ENCODE results near the gene UBE2Z.
"Not testable (repeated sequence)": the region's sequence is repeated elsewhere in the genome, so short reads cannot be mapped to it uniquely, and the experiment has no call there.

UBE2Z gene

GRCh38 chr17:48908047-48908843 lies at the start of gene UBE2Z:
Gene UBE2Z (plus strand): TSS chr17:48908407. CDS start chr17:48908504, 97 bp downstream.
- H3K27ac Mint-ChIP-seq, result peak within 1 kb of the TSS; percentile 94
- ATAC-seq (ENCODE audit: low read depth), result peak; percentile 90
- H3K4me3 Mint-ChIP-seq, result peak within 1 kb of the TSS; percentile 98
- H3K36me3 Mint-ChIP-seq, result peaks cover 10% of the 10 kb centered on the region
- peak; percentile 81 to 88 for DNase-seq (ENCODE audit: low spot score in 2 of 2)
- no peaks in the 10 kb centered on the region for H3K27me3 Mint-ChIP-seq
- H3K9me3 Mint-ChIP-seq, result no peaks in the 10 kb centered on the region
- H3K4me1 Mint-ChIP-seq, result peaks cover 40% of the 10 kb centered on the region

GRCh38 chr17:48860034-48860433 lies 48.2 kb upstream of the UBE2Z start:
- DNase-seq (ENCODE audit: low spot score in 2 of 2) (no peak), ATAC-seq (ENCODE audit: low read depth) (no peak)
- Mint-ChIP-seq H3K36me3 (peaks cover 34% of the 10 kb centered on the region), H3K4me3 (no peak overlapping the region), H3K27ac (no peak overlapping the region), H3K4me1 (no peaks in the 10 kb centered on the region), H3K9me3 (no peaks in the 10 kb centered on the region), H3K27me3 (no peaks in the 10 kb centered on the region)

DNA sequence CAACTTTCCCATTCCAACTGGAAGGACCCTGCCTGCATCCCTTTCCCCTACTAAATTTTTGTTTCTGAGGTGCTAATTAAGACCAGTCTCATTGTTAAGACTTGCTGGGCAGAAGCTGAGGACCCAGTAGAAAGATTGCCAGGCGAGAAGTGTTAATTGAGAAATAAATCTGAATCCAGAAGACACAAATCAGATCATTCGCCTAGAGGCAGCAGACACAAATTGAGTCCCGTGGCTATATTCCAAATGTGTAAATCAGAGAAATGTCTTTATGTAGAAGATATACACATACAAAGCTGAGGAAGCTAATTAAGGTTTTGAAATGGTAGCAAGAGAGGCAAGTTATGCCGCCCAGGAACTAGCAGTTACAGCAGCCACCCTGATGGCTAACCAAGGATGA lies 47.8 kb upstream of the UBE2Z start:
- no peaks in the 10 kb centered on the region for H3K4me1 Mint-ChIP-seq
- no peak for ATAC-seq (ENCODE audit: low read depth)
- no peaks in the 10 kb centered on the region for H3K9me3 Mint-ChIP-seq
- H3K4me3 Mint-ChIP-seq, result no peak overlapping the region
- H3K36me3 Mint-ChIP-seq, result peaks cover 35% of the 10 kb centered on the region
- no peak for DNase-seq (ENCODE audit: low spot score in 2 of 2)
- no peak overlapping the region for H3K27ac Mint-ChIP-seq
- H3K27me3 Mint-ChIP-seq, result no peaks in the 10 kb centered on the region

GRCh38 chr17:48868916-48869500 lies 39.2 kb upstream of the UBE2Z start:
- peaks cover 10% of the 10 kb centered on the region for H3K36me3 Mint-ChIP-seq
- H3K27me3 Mint-ChIP-seq, result no peaks in the 10 kb centered on the region
- peaks cover 5% of the 10 kb centered on the region for H3K4me1 Mint-ChIP-seq
- ATAC-seq (ENCODE audit: low read depth), result no peak
- H3K9me3 Mint-ChIP-seq, result no peaks in the 10 kb centered on the region
- no peak for DNase-seq (ENCODE audit: low spot score in 2 of 2)
- H3K4me3 Mint-ChIP-seq, result no peak overlapping the region
- no peak overlapping the region for H3K27ac Mint-ChIP-seq

DNA sequence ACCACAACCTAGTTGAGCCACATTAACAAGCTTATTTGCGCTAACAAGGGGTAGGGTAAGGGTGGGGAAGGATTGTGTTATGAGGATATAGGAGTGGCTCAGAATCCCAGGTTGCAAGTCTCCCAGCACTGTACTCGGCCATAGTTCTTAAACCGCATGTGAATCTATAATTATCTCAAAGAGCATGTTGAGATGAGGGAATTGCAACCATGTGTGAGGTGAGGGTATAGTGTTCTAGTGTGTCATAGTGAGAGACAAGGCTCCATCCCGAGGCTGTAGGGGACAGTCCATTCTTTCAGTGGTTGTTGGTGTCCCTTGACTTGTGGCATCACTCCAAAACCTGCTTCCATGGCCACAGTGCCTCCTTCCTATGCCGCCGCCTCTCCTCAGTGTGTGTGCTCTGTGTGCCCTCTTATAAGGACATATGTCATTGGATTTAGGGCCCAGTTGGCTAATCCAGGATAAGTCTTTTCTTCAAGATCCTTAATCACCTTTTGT lies 38.3 kb upstream of the UBE2Z start:
- ATAC-seq (ENCODE audit: low read depth) (no peak), DNase-seq (ENCODE audit: low spot score in 2 of 2) (no peak)
- Mint-ChIP-seq H3K27me3 (no peaks in the 10 kb centered on the region), H3K27ac (peak overlapping the region; percentile 22), H3K4me3 (no peak overlapping the region), H3K36me3 (peaks cover 5% of the 10 kb centered on the region), H3K9me3 (no peaks in the 10 kb centered on the region), H3K4me1 (peaks cover 5% of the 10 kb centered on the region)

- Mint-ChIP-seq H3K4me1 (peaks cover 5% of the 10 kb centered on the region), H3K36me3 (peaks cover 1% of the 10 kb centered on the region), H3K27me3 (no peaks in the 10 kb centered on the region), H3K9me3 (no peaks in the 10 kb centered on the region), H3K27ac (no peak overlapping the region), H3K4me3 (no peak overlapping the region)
- no peak for ATAC-seq (ENCODE audit: low read depth)
- no peak for DNase-seq (ENCODE audit: low spot score in 2 of 2)
These were observed 37.1 kb upstream of the UBE2Z start for GRCh38 chr17:48871035-48871550.

GRCh38 chr17:48871551-48872351 lies 36.5 kb upstream of the UBE2Z start:
- ATAC-seq (ENCODE audit: low read depth), result no peak
- DNase-seq (ENCODE audit: low spot score in 2 of 2), result no peak
- no peaks in the 10 kb centered on the region for H3K36me3 Mint-ChIP-seq
- no peaks in the 10 kb centered on the region for H3K9me3 Mint-ChIP-seq
- no peak overlapping the region for H3K27ac Mint-ChIP-seq
- H3K4me1 Mint-ChIP-seq, result peaks cover 5% of the 10 kb centered on the region
- no peak overlapping the region for H3K4me3 Mint-ChIP-seq
- no peaks in the 10 kb centered on the region for H3K27me3 Mint-ChIP-seq

- not testable (repeated sequence) for H3K36me3 Mint-ChIP-seq; H3K4me3 Mint-ChIP-seq; H3K9me3 Mint-ChIP-seq; H3K4me1 Mint-ChIP-seq; DNase-seq (ENCODE audit: low spot score in 2 of 2); H3K27ac Mint-ChIP-seq; ATAC-seq (ENCODE audit: low read depth); H3K27me3 Mint-ChIP-seq
These were observed 35.8 kb upstream of the UBE2Z start for GRCh38 chr17:48872409-48872808.

- ATAC-seq (ENCODE audit: low read depth) (no peak), DNase-seq (ENCODE audit: low spot score in 2 of 2) (no peak)
- peaks cover 5% of the 10 kb centered on the region for H3K4me1 Mint-ChIP-seq
- H3K27ac Mint-ChIP-seq, result no peak overlapping the region
- H3K9me3 Mint-ChIP-seq, result no peaks in the 10 kb centered on the region
- H3K27me3 Mint-ChIP-seq, result peaks cover 2% of the 10 kb centered on the region
- H3K36me3 Mint-ChIP-seq, result no peaks in the 10 kb centered on the region
- H3K4me3 Mint-ChIP-seq, result no peak overlapping the region
These were observed 35.0 kb upstream of the UBE2Z start for GRCh38 chr17:48873209-48873608.

DNA sequence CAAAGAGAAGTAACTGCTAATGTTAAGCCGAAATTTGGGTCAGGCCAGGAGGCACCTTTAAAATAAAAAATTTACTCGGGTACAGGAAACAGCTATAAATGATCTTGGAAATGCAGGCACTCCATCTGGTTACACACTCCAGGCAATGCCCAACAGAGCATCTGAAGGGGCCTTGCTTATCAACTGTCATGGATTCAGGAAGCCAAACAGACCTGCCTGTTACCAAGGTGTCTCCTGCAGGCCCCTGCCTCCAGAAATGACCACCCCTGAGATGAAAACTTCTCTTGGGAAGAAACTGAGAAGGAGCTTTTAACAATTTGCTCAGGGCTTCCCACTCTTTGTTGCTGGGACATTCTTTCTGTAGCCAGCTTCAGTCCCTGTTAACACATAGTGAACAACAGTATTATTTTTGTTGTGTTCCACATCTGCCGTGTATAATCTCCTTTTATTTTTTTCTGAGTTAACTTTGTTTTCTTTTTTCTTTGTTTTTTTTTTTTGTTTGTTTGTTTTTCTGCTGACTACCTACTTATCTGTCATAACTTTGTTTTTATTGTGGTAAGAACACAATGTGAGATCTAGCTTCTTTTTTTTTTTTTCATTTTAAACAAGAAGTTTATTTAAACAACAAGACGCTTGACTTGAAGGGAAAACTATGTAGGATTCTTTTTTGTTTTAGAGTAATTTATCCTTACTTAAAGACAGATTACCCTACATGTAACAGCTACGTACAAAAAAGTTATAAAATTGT lies 34.3 kb upstream of the UBE2Z start:
- no peak overlapping the region for H3K27ac Mint-ChIP-seq
- H3K9me3 Mint-ChIP-seq, result no peaks in the 10 kb centered on the region
- H3K36me3 Mint-ChIP-seq, result no peaks in the 10 kb centered on the region
- peaks cover 5% of the 10 kb centered on the region for H3K4me1 Mint-ChIP-seq
- no peak for ATAC-seq (ENCODE audit: low read depth)
- no peak for DNase-seq (ENCODE audit: low spot score in 2 of 2)
- peaks cover 2% of the 10 kb centered on the region for H3K27me3 Mint-ChIP-seq
- no peak overlapping the region for H3K4me3 Mint-ChIP-seq

DNA sequence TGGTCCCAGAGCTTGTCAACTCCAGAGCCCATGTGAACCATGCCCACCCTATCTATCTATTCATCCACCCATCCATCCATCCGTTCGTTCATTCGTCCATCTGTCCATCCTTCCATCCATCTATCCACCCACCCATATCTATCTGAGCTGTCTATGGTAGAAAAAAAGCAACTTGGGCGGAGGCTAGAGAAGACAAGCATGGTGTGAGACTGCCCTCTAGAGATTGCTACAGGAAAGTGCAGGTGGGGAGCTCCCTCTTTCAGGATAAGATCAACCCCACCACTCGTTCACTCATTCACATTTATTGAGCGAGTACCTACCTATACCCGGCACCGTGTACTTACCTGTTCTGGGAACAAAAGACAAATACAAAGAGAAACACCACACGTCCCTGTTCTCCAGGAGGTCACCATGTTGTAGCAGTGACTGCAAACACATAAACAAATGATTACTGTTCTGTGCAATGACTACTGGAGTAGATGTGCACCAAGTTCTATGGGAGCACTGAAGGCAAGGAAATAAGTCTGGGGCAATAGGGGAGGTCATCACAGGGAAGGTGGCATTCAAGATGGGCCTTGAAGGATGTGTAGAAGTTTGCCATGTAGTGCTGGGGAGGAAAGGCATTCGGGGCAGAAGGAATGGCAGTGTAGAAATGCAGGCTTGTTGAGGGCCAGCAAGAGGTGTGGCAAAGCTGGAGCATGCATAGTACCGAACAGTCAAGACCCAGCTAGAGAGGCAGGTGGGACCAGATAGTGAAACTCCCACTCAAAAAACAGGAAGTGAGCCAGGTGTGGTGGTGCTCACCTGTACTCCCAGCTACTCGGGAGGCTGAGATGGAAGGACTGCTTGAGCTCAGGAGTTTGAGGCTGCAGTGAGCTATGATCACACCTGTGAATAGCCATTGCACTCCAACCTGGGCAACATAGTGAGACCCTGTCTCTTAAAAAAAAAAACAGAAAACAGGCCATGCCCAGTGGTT lies 29.0 kb upstream of the UBE2Z start:
- H3K4me1 Mint-ChIP-seq, result peaks cover 4% of the 10 kb centered on the region
- DNase-seq (ENCODE audit: low spot score in 2 of 2) (peak; percentile 55 to 63), ATAC-seq (ENCODE audit: low read depth) (peak; percentile 87)
- no peak overlapping the region for H3K27ac Mint-ChIP-seq
- no peaks in the 10 kb centered on the region for H3K9me3 Mint-ChIP-seq
- H3K4me3 Mint-ChIP-seq, result no peak overlapping the region
- no peaks in the 10 kb centered on the region for H3K36me3 Mint-ChIP-seq
- peaks cover 5% of the 10 kb centered on the region for H3K27me3 Mint-ChIP-seq

DNA sequence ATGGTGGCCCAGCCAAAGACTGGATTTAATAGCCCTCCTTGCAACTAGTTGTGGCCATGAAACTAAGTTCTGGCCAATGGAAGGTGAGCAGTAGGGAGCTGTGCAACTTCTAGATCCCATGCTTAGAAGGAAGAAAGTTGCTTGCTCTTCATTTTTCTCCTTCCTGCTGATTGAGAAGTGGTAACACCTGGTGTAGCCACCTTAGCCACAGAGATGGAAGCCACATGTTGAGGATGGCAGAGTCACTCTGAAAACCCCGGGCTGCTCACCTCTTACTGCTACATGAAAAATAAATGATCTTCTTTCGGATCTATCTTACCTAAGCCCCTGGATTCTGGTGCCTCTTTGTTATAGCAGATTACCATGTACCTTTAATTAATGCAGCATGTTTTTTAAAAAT lies 25.9 kb upstream of the UBE2Z start:
- H3K4me1 Mint-ChIP-seq, result peaks cover 4% of the 10 kb centered on the region
- ATAC-seq (ENCODE audit: low read depth) (no peak), DNase-seq (ENCODE audit: low spot score in 2 of 2) (no peak)
- no peak overlapping the region for H3K27ac Mint-ChIP-seq
- no peaks in the 10 kb centered on the region for H3K9me3 Mint-ChIP-seq
- H3K27me3 Mint-ChIP-seq, result peaks cover 5% of the 10 kb centered on the region
- no peak overlapping the region for H3K4me3 Mint-ChIP-seq
- no peaks in the 10 kb centered on the region for H3K36me3 Mint-ChIP-seq

Data from memory B cell (primary cell).